ENCODE measurements around the gene ZCCHC14.
"Not testable (repeated sequence)": the region's sequence is repeated elsewhere in the genome, so short reads cannot be mapped to it uniquely, and the experiment has no call there.

Gene ZCCHC14

DNA sequence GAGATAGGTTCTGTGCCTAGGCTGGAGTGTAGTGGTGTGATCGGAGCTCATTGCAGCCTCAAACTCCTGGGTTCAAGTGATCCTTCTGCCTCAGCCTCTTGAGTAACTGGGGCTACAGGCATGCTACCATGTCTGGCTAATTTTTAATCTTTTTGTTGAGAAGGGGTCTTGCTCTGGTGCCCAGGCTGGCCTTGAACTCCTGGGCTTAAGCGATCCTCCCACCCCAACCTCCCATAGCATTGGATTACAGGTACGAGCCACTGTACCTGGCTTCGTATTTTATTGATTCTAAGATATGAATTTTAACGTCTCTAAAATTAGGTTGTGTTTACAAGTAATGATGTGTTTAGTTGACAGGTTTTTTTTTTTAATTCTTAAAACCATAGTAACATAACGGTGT is 30.8 kb upstream of the ZCCHC14 start:
- DNase-seq: not testable (repeated sequence)

DNA sequence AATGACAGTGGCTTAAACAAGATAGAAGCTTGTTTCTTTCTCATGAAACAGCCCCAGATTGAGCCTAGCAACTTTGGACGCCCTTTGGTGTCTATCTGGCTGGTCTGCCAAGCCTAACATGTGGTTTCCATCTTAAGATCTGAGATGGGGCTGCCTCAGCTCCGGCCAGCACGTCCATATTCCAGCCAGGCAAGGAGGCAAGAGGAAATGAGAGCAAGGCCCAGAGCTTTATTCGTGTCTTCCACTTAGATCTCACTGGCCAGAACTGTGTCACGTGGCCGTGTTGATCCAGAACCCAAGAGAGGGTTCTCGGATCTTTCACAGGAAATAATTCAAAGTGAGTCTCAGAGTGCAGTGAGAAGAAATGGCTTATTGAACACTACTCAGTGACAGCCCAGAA is 28.9 kb upstream of the ZCCHC14 start:
- not testable (repeated sequence) for DNase-seq

GRCh38 chr16:87519170-87519569 is 26.3 kb upstream of the ZCCHC14 start:
- not testable (repeated sequence) for DNase-seq

DNA sequence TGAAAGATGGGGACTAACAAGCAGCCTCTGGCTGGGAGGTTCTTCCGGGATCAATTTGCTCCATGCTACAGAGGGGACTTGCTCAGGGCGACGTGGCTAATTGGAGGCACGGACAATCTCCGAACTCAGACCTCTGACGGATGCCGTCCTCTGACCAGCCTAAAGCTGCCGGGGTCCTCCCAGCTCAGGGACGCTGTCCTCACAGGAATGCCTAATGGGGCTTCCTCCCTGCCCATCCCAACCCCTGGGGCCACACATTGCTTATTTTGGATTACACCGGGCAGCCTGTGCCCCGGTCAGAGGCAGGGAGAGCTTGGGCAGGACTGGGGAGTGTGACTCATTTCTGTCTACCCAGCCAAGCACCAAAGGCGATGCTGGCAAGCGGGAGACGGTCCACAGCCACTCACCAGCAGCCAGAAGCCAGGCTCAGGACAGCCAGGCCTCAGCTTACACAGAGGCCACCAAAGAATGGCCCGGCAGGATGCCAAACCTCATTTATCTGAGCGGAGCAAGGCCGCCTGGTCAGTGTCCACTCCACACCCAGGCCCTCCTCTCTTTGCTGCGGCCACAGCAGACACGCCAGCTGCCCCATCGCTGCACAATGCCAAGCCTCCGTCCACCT is 25.7 kb upstream of the ZCCHC14 start:
- not testable (repeated sequence) for DNase-seq

GRCh38 chr16:87517610-87518429 is 25.0 kb upstream of the ZCCHC14 start:
- not testable (repeated sequence) for DNase-seq

GRCh38 chr16:87516361-87516760 is 23.5 kb upstream of the ZCCHC14 start:
- DNase-seq: no peak

GRCh38 chr16:87515475-87516330 is 22.9 kb upstream of the ZCCHC14 start:
- no peak for DNase-seq

GRCh38 chr16:87509778-87510177 is 17.0 kb upstream of the ZCCHC14 start:
- DNase-seq: not testable (repeated sequence)

- no peak for DNase-seq
Measured at GRCh38 chr16:87507351-87508069, 14.7 kb upstream of the ZCCHC14 start.

GRCh38 chr16:87506423-87507350 is 13.9 kb upstream of the ZCCHC14 start:
- DNase-seq: no peak

- no peak for DNase-seq
Measured at GRCh38 chr16:87505834-87506233, 13.0 kb upstream of the ZCCHC14 start.

GRCh38 chr16:87503232-87503937 is 10.6 kb upstream of the ZCCHC14 start:
- not testable (repeated sequence) for DNase-seq

DNA sequence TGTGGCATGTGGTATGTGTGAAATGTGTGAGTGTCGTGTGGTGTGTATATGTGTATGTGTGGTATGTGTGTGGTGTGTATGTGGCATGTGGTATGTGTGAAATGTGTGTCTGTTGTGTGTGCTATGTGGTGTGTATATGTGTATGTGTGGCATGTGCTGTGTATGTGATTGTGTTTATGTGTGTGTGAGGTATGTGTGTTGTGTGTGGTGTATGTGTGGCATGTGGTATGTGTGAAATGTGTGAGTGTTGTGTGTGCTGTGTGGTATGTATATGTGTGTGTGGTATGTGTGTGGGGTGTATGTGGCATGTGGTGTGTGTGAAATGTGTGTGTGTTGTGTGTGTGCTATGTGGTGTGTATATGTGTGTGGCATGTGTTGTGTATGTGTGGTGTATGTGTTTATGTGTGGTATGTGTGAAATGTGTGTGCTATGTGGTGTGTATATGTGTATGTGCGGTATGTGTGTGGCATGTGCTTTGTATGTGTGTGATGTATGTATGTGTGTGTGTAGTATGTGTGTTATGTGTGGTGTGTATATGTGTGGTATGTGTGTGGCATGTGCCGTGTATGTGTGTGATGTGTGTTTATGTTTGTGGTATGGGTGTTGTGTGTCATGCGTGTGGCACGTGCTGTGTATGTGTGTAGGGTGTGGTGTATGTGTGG is 9.6 kb upstream of the ZCCHC14 start:
- DNase-seq: no peak

DNA sequence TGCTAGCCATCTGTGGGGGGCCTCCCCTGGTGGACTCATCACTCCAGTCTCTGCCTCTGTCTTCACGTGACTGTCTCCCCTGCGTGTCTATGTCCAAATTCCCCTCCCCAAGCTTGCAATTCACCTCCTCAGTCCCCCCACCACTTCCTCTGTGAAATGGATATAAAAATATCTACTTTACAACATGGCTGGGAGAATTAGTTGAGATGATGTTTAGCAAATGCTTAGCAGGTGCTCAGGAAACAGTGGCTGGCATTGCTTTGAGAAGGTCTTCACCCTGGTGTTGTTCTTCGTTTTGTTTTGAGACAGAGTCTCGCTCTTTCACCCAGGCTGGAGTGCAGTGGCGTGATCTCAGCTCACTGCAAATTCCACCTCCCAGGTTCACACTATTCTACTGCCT is 8.3 kb upstream of the ZCCHC14 start:
- DNase-seq: no peak

GRCh38 chr16:87499189-87499486 is 6.3 kb upstream of the ZCCHC14 start:
- DNase-seq: no peak

DNA sequence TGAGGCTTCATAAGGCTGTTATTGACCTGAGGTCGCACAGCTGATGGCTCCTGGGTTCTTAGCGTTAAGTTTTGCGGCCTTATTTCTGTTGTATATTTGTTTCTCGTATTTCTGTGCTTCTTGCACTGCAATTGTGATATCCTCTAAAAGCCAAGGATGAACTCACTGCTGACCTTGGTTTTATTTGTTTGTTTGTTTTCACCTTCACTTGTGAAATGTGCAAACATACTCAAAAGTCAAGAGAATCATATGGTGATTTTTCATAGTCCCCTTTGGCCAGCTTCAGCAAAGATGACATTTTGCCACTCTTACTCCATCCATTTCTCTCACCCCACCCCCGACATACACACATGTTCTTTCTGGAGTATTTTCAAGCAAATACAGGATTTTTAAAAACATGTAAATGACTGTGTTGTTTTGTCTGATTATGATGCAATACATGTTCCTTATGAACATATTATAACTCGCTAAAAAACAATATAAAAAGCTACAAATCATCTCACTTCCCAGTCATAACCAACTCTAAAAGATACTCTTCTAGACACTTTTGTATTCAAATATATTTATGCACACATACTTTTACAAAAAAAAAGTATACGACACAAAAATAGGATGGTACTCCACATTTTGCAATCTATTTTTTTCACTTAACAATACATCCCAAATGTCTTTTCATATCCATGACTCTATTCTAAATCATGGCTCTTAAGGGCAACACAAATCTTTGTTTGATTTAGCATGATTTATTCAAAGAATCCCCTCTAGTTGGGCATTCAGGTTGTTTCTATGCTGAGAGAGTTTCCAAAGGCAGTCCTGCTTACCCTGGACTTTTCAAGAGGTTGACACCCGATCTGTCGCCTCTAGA is 5.7 kb upstream of the ZCCHC14 start:
- DNase-seq: no peak

- DNase-seq: not testable (repeated sequence)
Measured at GRCh38 chr16:87497767-87498290, 5.0 kb upstream of the ZCCHC14 start.

- not testable (repeated sequence) for DNase-seq
Measured at GRCh38 chr16:87497023-87497766, 4.4 kb upstream of the ZCCHC14 start.

GRCh38 chr16:87496447-87496801 is 3.6 kb upstream of the ZCCHC14 start:
- no peak for DNase-seq

Data from NCI-H524 treated with DMSO at 0.1 percent for 48 hours (cell line).